ENCODE measurements around the gene CMTM6. TPM values are rescaled to one million over a fixed set of nuclear protein-coding genes. Genes with fewer than 3 reads are reported as not detected.
"Not testable (repeated sequence)": the region's sequence is repeated elsewhere in the genome, so short reads cannot be mapped to it uniquely, and the experiment has no call there.

Gene CMTM6
- total RNA-seq, 4 donors from 2014 or later: 40.3 to 60.6 (median 51.5) TPM

- no peaks in the 10 kb centered on the region for H3K9me3 ChIP-seq
- TF ChIP-seq POLR2AphosphoS5 (IDR thresholded peaks at IDR 0.05) (no peak), CTCF (IDR thresholded peaks at IDR 0.05) (no peak), EP300 (IDR thresholded peaks at IDR 0.05) (no peak), POLR2A (IDR thresholded peaks at IDR 0.05; ENCODE audit: low read depth) (no peak)
- no peak overlapping the region for H3K27ac ChIP-seq (replicated peaks in 1 of 4)
- intact Hi-C loops (cut with DNase I): no loop called here
- peaks cover 0 to 43% (median 13%) of the 10 kb centered on the region in 4 donors for H3K36me3 ChIP-seq
- DNase-seq (ENCODE audit: extremely low spot score): no peak
- H3K27me3 ChIP-seq: no peaks in the 10 kb centered on the region
- H3K4me3 ChIP-seq: no peak overlapping the region
- no peaks in the 10 kb centered on the region for H3K4me1 ChIP-seq
- 97% methylated on average over 3 of the region's 3 CpGs for WGBS
These were observed 20.6 kb downstream of the CMTM6 start for GRCh38 chr3:32481791-32482631.

- no peaks in the 10 kb centered on the region for H3K27me3 ChIP-seq
- peaks cover 0 to 29% (median 8%) of the 10 kb centered on the region in 4 donors for H3K36me3 ChIP-seq
- H3K9me3 ChIP-seq: no peaks in the 10 kb centered on the region
- intact Hi-C loops (cut with DNase I): no loop called here
- peak overlapping the region in 1 of 4 donors; percentile 25 for H3K27ac ChIP-seq (replicated peaks in 1 of 4)
- DNase-seq (ENCODE audit: extremely low spot score): no peak
- TF ChIP-seq POLR2A (IDR thresholded peaks at IDR 0.05; ENCODE audit: low read depth) (no peak), POLR2AphosphoS5 (IDR thresholded peaks at IDR 0.05) (no peak), EP300 (IDR thresholded peaks at IDR 0.05) (no peak), CTCF (IDR thresholded peaks at IDR 0.05) (no peak)
- H3K4me3 ChIP-seq: no peak overlapping the region
- WGBS: 95% methylated on average over 1 of the region's 1 CpG
- no peaks in the 10 kb centered on the region for H3K4me1 ChIP-seq
These were observed 22.0 kb downstream of the CMTM6 start for GRCh38 chr3:32480604-32481003.

GRCh38 chr3:32474201-32474600 is 28.5 kb downstream of the CMTM6 start:
- H3K36me3 ChIP-seq: peaks cover 0 to 12% (median 2%) of the 10 kb centered on the region in 4 donors
- no peaks in the 10 kb centered on the region for H3K9me3 ChIP-seq
- no peaks in the 10 kb centered on the region for H3K27me3 ChIP-seq
- no peak for DNase-seq (ENCODE audit: extremely low spot score)
- no peak overlapping the region for H3K4me3 ChIP-seq
- H3K4me1 ChIP-seq: peaks cover 4 to 16% (median 14%) of the 10 kb centered on the region in 4 donors
- 94% methylated on average over 2 of the region's 2 CpGs for WGBS
- H3K27ac ChIP-seq (replicated peaks in 1 of 4): no peak overlapping the region
- no peak for TF ChIP-seq CTCF (IDR thresholded peaks at IDR 0.05)
- no peak for TF ChIP-seq POLR2A (IDR thresholded peaks at IDR 0.05; ENCODE audit: low read depth)
- TF ChIP-seq EP300 (IDR thresholded peaks at IDR 0.05): no peak
- no peak for TF ChIP-seq POLR2AphosphoS5 (IDR thresholded peaks at IDR 0.05)
- intact Hi-C loops (cut with DNase I): no loop called here

- H3K4me3 ChIP-seq; H3K27ac ChIP-seq (replicated peaks in 1 of 4); intact Hi-C loops (cut with DNase I); H3K27me3 ChIP-seq; H3K9me3 ChIP-seq; DNase-seq (ENCODE audit: extremely low spot score); H3K36me3 ChIP-seq: not testable (repeated sequence)
- H3K4me1 ChIP-seq: peaks cover 8 to 35% (median 29%) of the 10 kb centered on the region in 4 donors
- WGBS: 92% methylated on average over 12 of the region's 12 CpGs
These were observed 30.5 kb downstream of the CMTM6 start for GRCh38 chr3:32472151-32472550.

GRCh38 chr3:32471246-32471645 is 31.4 kb downstream of the CMTM6 start:
- H3K4me1 ChIP-seq: peaks cover 8 to 36% (median 29%) of the 10 kb centered on the region in 4 donors
- H3K27ac ChIP-seq (replicated peaks in 1 of 4): no peak overlapping the region
- peaks cover 0 to 10% (median 0%) of the 10 kb centered on the region in 4 donors for H3K36me3 ChIP-seq
- no peak for DNase-seq (ENCODE audit: extremely low spot score)
- no peak overlapping the region for H3K4me3 ChIP-seq
- 85% methylated on average over 3 of the region's 3 CpGs for WGBS
- intact Hi-C loops (cut with DNase I): no loop called here
- TF ChIP-seq POLR2A (IDR thresholded peaks at IDR 0.05; ENCODE audit: low read depth) (no peak), POLR2AphosphoS5 (IDR thresholded peaks at IDR 0.05) (no peak), EP300 (IDR thresholded peaks at IDR 0.05) (no peak)
- no peaks in the 10 kb centered on the region for H3K27me3 ChIP-seq
- no peaks in the 10 kb centered on the region for H3K9me3 ChIP-seq

Measured in esophagus muscularis mucosa (tissue), 4 donors.